ENCODE measurements around the gene IQCH. TPM values are rescaled to one million over a fixed set of nuclear protein-coding genes. Genes with fewer than 3 reads are reported as not detected.

The IQCH gene
- total RNA-seq, 1 experiment from 2014 or later: 1.1 TPM

- H2BK120ac ChIP-seq (ENCODE audit: low read depth, low read length, poor library complexity, severe bottlenecking): no peak overlapping the region
Measured at GRCh38 chr15:67515090-67515489, 260.5 kb downstream of the IQCH start.

More at GRCh38 chr15:67515090-67515489, 260.5 kb downstream of the IQCH start:
- Histone ChIP-seq H3K23me2 (ENCODE audit: insufficient read length, low read depth, low read length, poor library complexity, severe bottlenecking) (no peaks in the 10 kb centered on the region), H3K4me2 (ENCODE audit: insufficient read depth, insufficient read length, low read length) (no peak overlapping the region), H4K91ac (ENCODE audit: insufficient read length, low read depth, low read length) (no peak overlapping the region), H3K4ac (ENCODE audit: low read depth, low read length) (no peak overlapping the region), H3K9ac (ENCODE audit: extremely low read depth, insufficient read length, low read length) (no peak overlapping the region), H2AK5ac (ENCODE audit: insufficient read length, low read length) (no peak overlapping the region), H3K27me3 (ENCODE audit: insufficient read depth, low read length) (no peaks in the 10 kb centered on the region), H2BK15ac (ENCODE audit: low read depth, low read length) (no peak overlapping the region), H3K56ac (ENCODE audit: insufficient read length, low read depth, low read length) (no peak overlapping the region), H2BK20ac (ENCODE audit: low read depth, low read length, poor library complexity, severe bottlenecking) (no peak overlapping the region), H2BK12ac (ENCODE audit: insufficient read length, low read depth, low read length) (no peak overlapping the region), H3K18ac (ENCODE audit: insufficient read length, low read depth, low read length) (no peak overlapping the region), H2BK5ac (ENCODE audit: insufficient read length, low read length) (no peak overlapping the region), H3K9me3 (ENCODE audit: control insufficient read depth, low read depth, low read length) (no peaks in the 10 kb centered on the region), H4K8ac (replicated peaks; ENCODE audit: insufficient read length, low read depth, low read length) (no peak overlapping the region), H4K5ac (ENCODE audit: insufficient read length, low read depth, low read length) (no peak overlapping the region), H3T11ph (ENCODE audit: low read length) (no peak overlapping the region), H2AFZ (ENCODE audit: low read length) (no peak overlapping the region), H3K27ac (ENCODE audit: insufficient read length, low read depth, low read length) (no peak overlapping the region), H3K79me2 (ENCODE audit: insufficient read depth, low read length) (no peaks in the 10 kb centered on the region), H3K4me1 (ENCODE audit: insufficient read depth, low read length) (no peaks in the 10 kb centered on the region; the same call in 1 of the 2 replicates), H3K79me1 (ENCODE audit: insufficient read depth, low read depth, low read length, poor library complexity, severe bottlenecking) (no peaks in the 10 kb centered on the region), H4K20me1 (ENCODE audit: control insufficient read depth, insufficient read depth, insufficient read length) (no peaks in the 10 kb centered on the region), H3K14ac (ENCODE audit: insufficient read depth, low read length) (no peak overlapping the region), H3K23ac (ENCODE audit: insufficient read length, low read depth, low read length) (no peak overlapping the region)
- no peak overlapping the region for H3K4me3 Mint-ChIP-seq
- peaks cover 0 to 17% (median 0%) of the 10 kb centered on the region in 3 experiments; a peak in 2 of 7 replicates for H3K36me3 Mint-ChIP-seq (ENCODE audit: insufficient read depth in 1 of 3, low read depth in 3 of 3)
- TF ChIP-seq, protein P1, sequence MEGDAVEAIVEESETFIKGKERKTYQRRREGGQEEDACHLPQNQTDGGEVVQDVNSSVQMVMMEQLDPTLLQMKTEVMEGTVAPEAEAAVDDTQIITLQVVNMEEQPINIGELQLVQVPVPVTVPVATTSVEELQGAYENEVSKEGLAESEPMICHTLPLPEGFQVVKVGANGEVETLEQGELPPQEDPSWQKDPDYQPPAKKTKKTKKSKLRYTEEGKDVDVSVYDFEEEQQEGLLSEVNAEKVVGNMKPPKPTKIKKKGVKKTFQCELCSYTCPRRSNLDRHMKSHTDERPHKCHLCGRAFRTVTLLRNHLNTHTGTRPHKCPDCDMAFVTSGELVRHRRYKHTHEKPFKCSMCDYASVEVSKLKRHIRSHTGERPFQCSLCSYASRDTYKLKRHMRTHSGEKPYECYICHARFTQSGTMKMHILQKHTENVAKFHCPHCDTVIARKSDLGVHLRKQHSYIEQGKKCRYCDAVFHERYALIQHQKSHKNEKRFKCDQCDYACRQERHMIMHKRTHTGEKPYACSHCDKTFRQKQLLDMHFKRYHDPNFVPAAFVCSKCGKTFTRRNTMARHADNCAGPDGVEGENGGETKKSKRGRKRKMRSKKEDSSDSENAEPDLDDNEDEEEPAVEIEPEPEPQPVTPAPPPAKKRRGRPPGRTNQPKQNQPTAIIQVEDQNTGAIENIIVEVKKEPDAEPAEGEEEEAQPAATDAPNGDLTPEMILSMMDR (conservative IDR thresholded peaks at IDR 0.05): no peak
- H3K9me3 Mint-ChIP-seq: no peaks in the 10 kb centered on the region
- H3K27me3 Mint-ChIP-seq (ENCODE audit: low read depth): no peaks in the 10 kb centered on the region
- no peaks in the 10 kb centered on the region for H3K4me1 Mint-ChIP-seq
- DNase-seq: no peak
- H3K27ac Mint-ChIP-seq: no peak overlapping the region
- no CpG with 5 or more reads among the region's 3 CpGs for WGBS (ENCODE audit: extremely low coverage, insufficient read length, low lambda C conversion rate)

Data from H9 (cell line).